RWPE2 (cell line): Measurements from ENCODE around the gene IL26.
A peak's percentile ranks its signal among the peaks of the same experiment; 100 is the strongest.

Experiments used
- ATAC-seq: fragments of 200-7000 bp; cut with Tn5 transposase; 3 replicates; pipeline ENCODE4 v1.9.1; 2021; ENCODE audit warnings: low read depth
- DNase-seq: peaks from one replicate; pipeline ENCODE4 v3.0.0-alpha.2; 2020; ENCODE audit warnings: low spot score
- H3K27ac ChIP-seq: fragments of 450-650 bp; 2 replicates; pipeline ENCODE4 v1.5.1; 2017; ENCODE audit warnings: mild to moderate bottlenecking; ENCODE audit not compliant: poor library complexity, severe bottlenecking
- H3K27me3 ChIP-seq: fragments of 250-450 bp; sonication (Bioruptor Pico); 2 replicates; pipeline ENCODE4 v1.5.1; 2021; ENCODE audit warnings: mild to moderate bottlenecking, moderate library complexity; ENCODE audit not compliant: insufficient read depth, poor library complexity, severe bottlenecking
- H3K36me3 ChIP-seq: fragments of 250-450 bp; sonication (Bioruptor Pico); 2 replicates; pipeline ENCODE4 v1.5.1; 2020; ENCODE audit warnings: low read depth, mild to moderate bottlenecking, moderate library complexity
- H3K4me1 ChIP-seq: fragments of 250-450 bp; sonication (Bioruptor Pico); 2 replicates; pipeline ENCODE4 v1.5.1; 2021; ENCODE audit warnings: mild to moderate bottlenecking, moderate library complexity; ENCODE audit not compliant: insufficient read depth, poor library complexity, severe bottlenecking
- H3K4me3 ChIP-seq: fragments of 250-450 bp; sonication (Bioruptor Pico); 2 replicates; pipeline ENCODE4 v1.5.1; 2021; ENCODE audit warnings: mild to moderate bottlenecking, moderate library complexity; ENCODE audit not compliant: severe bottlenecking
- H3K9me3 ChIP-seq: fragments of 250-450 bp; sonication (Bioruptor Pico); 2 replicates; pipeline ENCODE4 v1.5.1; 2021; ENCODE audit warnings: mild to moderate bottlenecking, moderate library complexity; ENCODE audit not compliant: severe bottlenecking
- TF ChIP-seq, protein P1 (sequence below): fragments of 450-650 bp; IDR thresholded peaks from one replicate; pipeline ENCODE4 v1.5.1; 2017; ENCODE audit warnings: mild to moderate bottlenecking, moderate library complexity; ENCODE audit not compliant: poor library complexity, severe bottlenecking

IL26 gene

DNA sequence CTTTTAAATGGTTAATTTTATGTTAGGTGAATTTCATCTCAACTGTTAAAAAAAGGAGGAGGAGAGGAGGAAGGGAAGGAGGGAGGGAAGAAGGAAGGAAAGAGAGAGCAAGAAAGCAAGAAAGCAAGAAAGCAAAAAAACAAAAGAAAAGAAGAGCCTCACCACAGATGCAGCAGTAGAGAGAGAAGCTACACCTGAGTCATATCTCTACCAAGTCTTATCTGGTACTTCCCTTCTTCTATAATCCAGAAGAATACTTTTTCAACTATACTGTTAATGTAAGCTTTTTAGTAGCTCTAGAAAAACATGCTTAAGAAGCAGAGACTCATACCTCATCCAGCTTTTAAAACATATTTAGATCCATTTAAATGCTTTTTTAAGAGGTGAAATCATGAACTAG, 5.6 kb upstream of the IL26 start:
- H3K27ac ChIP-seq = no peak overlapping the region
- H3K9me3 ChIP-seq = no peaks in the 10 kb centered on the region
- no peaks in the 10 kb centered on the region for H3K27me3 ChIP-seq
- no peak for ATAC-seq
- no peaks in the 10 kb centered on the region for H3K36me3 ChIP-seq
- DNase-seq = no peak
- TF ChIP-seq, protein P1, sequence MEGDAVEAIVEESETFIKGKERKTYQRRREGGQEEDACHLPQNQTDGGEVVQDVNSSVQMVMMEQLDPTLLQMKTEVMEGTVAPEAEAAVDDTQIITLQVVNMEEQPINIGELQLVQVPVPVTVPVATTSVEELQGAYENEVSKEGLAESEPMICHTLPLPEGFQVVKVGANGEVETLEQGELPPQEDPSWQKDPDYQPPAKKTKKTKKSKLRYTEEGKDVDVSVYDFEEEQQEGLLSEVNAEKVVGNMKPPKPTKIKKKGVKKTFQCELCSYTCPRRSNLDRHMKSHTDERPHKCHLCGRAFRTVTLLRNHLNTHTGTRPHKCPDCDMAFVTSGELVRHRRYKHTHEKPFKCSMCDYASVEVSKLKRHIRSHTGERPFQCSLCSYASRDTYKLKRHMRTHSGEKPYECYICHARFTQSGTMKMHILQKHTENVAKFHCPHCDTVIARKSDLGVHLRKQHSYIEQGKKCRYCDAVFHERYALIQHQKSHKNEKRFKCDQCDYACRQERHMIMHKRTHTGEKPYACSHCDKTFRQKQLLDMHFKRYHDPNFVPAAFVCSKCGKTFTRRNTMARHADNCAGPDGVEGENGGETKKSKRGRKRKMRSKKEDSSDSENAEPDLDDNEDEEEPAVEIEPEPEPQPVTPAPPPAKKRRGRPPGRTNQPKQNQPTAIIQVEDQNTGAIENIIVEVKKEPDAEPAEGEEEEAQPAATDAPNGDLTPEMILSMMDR = no peak
- no peak overlapping the region for H3K4me3 ChIP-seq
- H3K4me1 ChIP-seq = no peaks in the 10 kb centered on the region

DNA sequence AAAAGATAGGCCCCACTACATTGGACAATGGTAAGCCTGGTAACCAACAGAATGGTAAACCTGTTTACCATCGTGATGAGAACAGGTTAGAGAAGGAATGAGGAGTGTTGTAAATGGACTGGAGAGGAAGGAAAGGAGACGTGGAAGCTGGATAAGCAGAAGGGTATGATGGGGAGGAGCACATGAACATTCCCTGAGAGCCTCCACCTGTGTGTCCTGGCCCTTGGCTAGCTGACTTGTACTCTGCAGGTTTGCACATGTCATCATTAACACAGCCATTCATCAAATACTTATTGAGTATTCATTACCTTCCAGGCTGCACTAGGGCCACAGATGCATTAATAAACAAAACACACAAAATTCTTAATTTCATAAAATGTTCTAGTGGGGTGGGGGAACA, 4.3 kb upstream of the IL26 start:
- H3K4me3 ChIP-seq = no peak overlapping the region
- no peaks in the 10 kb centered on the region for H3K27me3 ChIP-seq
- DNase-seq (no peak), ATAC-seq (no peak)
- TF ChIP-seq, protein P1 = no peak
- H3K27ac ChIP-seq = no peak overlapping the region
- H3K9me3 ChIP-seq = no peaks in the 10 kb centered on the region
- no peaks in the 10 kb centered on the region for H3K36me3 ChIP-seq
- peaks cover 1% of the 10 kb centered on the region for H3K4me1 ChIP-seq

DNA sequence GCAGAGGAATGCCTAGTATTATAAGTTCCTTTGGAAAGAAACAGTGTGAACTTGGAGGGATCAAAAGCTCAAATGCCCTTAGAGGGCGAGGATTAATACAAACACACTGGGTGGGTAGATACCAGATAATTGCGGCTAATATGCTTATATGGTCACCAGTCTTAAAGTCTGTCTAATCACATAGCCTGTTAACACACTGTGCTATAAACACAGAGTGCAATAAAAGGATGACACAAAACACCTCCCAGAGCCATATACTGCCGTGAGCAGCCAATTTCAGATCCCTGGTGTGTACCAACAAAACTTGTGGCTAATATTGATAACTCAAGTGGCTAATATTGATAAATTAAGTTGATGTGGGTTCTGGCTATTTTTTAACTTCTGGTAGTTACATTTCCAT, 1.7 kb upstream of the IL26 start:
- ATAC-seq (no peak), DNase-seq (no peak)
- no peaks in the 10 kb centered on the region for H3K9me3 ChIP-seq
- no peak overlapping the region for H3K4me3 ChIP-seq
- H3K27ac ChIP-seq = no peak overlapping the region
- H3K36me3 ChIP-seq = no peaks in the 10 kb centered on the region
- H3K4me1 ChIP-seq = peaks cover 6% of the 10 kb centered on the region
- no peaks in the 10 kb centered on the region for H3K27me3 ChIP-seq
- TF ChIP-seq, protein P1 = no peak

DNA sequence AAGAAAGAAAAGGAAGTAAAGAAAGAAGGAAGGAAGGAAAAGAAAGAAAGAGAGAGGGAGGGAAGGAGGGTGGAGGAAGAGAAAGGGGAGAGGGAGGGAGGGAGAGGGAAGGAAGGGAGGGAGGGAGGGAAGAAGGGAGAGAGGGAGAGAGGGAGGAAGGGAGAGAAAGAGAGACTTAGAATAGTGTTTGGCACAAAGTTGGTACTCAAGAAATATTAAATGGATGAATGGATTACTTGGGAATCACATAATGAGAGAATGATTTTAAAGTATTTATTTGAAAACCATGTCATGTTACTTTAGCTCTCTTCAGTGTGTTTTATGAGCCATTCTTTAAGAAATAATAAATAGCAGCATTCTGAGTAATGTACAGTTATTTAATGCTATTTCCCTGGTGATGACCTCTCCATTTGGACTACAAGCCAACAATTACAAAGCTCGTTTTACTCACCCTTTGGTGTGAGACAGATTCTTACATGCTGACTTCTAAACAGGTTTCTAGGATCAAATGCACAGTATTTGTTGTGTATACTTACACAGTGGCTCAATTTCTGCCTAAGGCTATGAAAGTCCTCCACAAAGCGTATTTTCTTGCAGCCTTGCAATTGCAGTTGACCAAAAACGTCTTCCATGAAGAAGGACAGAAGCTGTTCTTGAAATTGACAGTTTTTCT, 861 bp downstream of the IL26 start:
- H3K4me3 ChIP-seq = no peak overlapping the region
- ATAC-seq (peak; percentile 59), DNase-seq (no peak)
- no peak overlapping the region for H3K27ac ChIP-seq
- H3K27me3 ChIP-seq = no peaks in the 10 kb centered on the region
- no peaks in the 10 kb centered on the region for H3K9me3 ChIP-seq
- H3K36me3 ChIP-seq = no peaks in the 10 kb centered on the region
- peaks cover 6% of the 10 kb centered on the region for H3K4me1 ChIP-seq
- TF ChIP-seq, protein P1 = no peak

DNA sequence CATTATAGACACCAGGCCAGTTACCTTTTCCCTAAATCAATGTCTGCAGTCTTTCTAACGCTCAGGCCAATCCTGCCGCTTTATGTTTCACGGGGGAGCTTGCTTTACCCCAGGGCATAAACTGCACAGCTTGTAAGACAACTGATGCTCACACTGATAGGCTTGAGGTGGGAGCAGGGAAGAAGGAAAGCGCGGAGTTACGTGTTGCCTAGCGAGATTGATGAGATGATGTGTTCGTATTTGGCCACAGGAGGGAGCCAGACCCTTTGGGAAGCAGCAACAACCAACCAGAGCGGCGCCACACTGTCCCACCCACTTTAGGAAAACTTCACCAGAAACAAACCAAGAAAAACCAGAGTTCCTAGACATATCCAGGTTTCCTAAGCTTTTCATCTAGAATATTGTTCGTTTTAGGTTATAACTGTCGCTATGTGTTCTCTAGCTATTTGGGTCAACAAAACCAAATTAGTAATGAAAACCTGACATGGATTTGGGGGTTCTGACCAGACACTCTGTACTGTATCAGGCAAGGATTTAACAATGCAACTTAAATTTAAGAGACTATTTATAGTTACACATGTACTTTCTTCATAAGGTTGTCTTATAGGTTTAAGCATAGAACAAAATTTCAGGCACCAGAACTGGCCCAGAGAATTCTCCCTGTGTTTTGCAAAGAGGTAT, 2.4 kb downstream of the IL26 start:
- DNase-seq = peak; percentile 66
- H3K36me3 ChIP-seq = no peaks in the 10 kb centered on the region
- peak; percentile 96 for ATAC-seq
- no peaks in the 10 kb centered on the region for H3K9me3 ChIP-seq
- H3K27me3 ChIP-seq = no peaks in the 10 kb centered on the region
- peaks cover 6% of the 10 kb centered on the region for H3K4me1 ChIP-seq
- H3K4me3 ChIP-seq = no peak overlapping the region
- no peak overlapping the region for H3K27ac ChIP-seq
- TF ChIP-seq, protein P1 = peak; percentile 92
